A549 (cell line): ENCODE results near the gene KIAA0040.

Experiments used
- CEBPB ChIP-seq, 2 experiments: fragments of >200 bp in 1 of 2; sonication (Bioruptor Twin) in 1 of 2; formaldehyde crosslinking in 1 of 2; IDR thresholded peaks; 2 replicates each; pipeline ENCODE4 v1.6.1; 2012 to 2016
- JUN ChIP-seq, 2 experiments: fragments of >200 bp; sonication (Bioruptor Twin); formaldehyde crosslinking; IDR thresholded peaks; 2 replicates in 1 of 2; 3 replicates in 1 of 2; pipeline ENCODE4 v1.6.1; 2016 to 2017
- RFX5 ChIP-seq: fragments of 450-650 bp; IDR thresholded peaks from 2 replicates; pipeline ENCODE4 v1.7.1; 2014; ENCODE audit warnings: antibody characterized with exemption, mild to moderate bottlenecking, moderate library complexity
- ZFP36 ChIP-seq: fragments of 450-650 bp; IDR thresholded peaks from 2 replicates; pipeline ENCODE4 v1.6.1; 2014; ENCODE audit warnings: borderline replicate concordance; ENCODE audit not compliant: partially characterized antibody
- TF ChIP-seq, protein P1 (sequence below): fragments of >200 bp; sonication (Bioruptor Twin); formaldehyde crosslinking; IDR thresholded peaks from 3 replicates; pipeline ENCODE4 v1.5.1; 2016

DNA sequence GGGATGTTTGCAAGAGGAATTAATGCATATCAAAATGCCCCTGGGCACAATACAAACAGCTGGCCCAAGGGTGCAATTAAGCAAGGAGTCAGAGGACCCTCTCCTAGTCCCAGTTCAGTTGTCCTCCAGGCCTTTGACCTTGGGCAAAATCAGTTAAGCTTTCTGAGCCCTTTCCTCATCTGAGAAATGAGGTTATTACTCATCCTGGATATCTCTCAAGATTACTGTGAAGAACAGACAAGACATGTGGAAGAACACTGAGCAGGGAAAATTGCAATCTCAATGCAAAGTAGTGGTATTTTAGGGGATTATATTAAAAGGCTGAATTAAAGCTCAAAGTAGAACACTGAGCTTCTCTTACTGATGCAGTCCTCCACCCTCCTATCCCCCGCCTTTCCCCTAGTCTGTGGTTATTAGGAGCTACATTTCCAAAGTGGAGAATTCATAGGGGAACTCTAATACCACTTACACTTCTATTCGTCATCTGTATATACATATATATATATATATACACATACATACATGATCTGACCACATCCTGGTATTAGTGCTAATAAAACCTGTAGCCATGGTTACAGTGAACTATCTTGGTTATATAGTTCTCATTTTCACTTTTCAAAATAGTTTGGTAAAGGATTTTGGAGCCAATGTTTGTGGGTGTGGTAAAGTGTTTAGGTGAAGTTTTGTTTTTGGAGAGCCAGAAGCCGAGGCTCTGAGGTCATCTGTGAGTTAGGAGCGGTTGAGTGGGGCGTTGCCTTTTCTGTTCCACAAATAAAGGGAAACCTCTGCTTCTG is 18.1 kb downstream of the KIAA0040 start:
- no peak for TF ChIP-seq JUN (IDR thresholded peaks at IDR 0.05)
- no peak for TF ChIP-seq ZFP36
- TF ChIP-seq, protein P1, sequence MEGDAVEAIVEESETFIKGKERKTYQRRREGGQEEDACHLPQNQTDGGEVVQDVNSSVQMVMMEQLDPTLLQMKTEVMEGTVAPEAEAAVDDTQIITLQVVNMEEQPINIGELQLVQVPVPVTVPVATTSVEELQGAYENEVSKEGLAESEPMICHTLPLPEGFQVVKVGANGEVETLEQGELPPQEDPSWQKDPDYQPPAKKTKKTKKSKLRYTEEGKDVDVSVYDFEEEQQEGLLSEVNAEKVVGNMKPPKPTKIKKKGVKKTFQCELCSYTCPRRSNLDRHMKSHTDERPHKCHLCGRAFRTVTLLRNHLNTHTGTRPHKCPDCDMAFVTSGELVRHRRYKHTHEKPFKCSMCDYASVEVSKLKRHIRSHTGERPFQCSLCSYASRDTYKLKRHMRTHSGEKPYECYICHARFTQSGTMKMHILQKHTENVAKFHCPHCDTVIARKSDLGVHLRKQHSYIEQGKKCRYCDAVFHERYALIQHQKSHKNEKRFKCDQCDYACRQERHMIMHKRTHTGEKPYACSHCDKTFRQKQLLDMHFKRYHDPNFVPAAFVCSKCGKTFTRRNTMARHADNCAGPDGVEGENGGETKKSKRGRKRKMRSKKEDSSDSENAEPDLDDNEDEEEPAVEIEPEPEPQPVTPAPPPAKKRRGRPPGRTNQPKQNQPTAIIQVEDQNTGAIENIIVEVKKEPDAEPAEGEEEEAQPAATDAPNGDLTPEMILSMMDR: no peak
- no peak for TF ChIP-seq CEBPB (IDR thresholded peaks at IDR 0.05)
- no peak for TF ChIP-seq RFX5
